Activated CD4-positive, alpha-beta T cell treated with anti-CD3 and anti-CD28 coated beads, Interleukin-2, Interleukin-4, amounts not matched to agents 100 ng/mL and 50 ng/mL, durations not matched to agents 16 hours and 8 hours (primary cell): ENCODE results near the gene WDR93.

Source experiments
- DNase-seq: peaks from one replicate; pipeline ENCODE4 v3.0.0-alpha.2; 2020; ENCODE audit warnings: low spot score

WDR93 gene

GRCh38 chr15:89690276-89691218 is at the start of gene WDR93, which contains the start of gene PEX11A:
Gene WDR93 (plus strand): TSS chr15:89690811. CDS start chr15:89701747, 10,936 bp downstream.
Gene PEX11A (minus strand): TSS chr15:89690754. CDS start chr15:89690632, 122 bp downstream.
- peak; percentile 78 for DNase-seq

DNA sequence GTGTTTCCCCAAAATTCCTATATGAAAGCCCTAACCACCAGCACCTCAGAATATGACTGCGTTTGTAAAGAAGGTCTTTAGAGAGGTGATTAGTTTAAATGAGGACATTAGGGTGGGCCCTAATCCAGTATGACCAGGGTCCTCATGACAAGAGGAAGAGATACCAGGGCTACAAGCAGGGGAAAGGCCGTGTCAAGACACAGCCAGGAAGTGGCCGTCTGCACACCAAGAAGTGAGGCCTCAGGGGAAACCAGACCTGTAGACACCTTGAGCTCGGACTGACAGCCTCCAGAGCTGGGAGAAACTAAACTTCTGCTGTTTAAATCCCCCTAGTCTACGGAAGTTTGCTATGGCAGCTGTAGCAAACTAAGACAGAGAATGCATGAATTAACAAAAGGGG is 49.6 kb upstream of the WDR93 start:
- DNase-seq, result no peak

- no peak for DNase-seq
These were observed 48.5 kb upstream of the WDR93 start for GRCh38 chr15:89642106-89642505.

- DNase-seq, result no peak
These were observed 44.9 kb upstream of the WDR93 start for GRCh38 chr15:89645680-89646079.

GRCh38 chr15:89646416-89647141 is 44.0 kb upstream of the WDR93 start:
- DNase-seq, result no peak

- peak; percentile 61 for DNase-seq
These were observed 43.3 kb upstream of the WDR93 start for GRCh38 chr15:89647191-89647851.

DNA sequence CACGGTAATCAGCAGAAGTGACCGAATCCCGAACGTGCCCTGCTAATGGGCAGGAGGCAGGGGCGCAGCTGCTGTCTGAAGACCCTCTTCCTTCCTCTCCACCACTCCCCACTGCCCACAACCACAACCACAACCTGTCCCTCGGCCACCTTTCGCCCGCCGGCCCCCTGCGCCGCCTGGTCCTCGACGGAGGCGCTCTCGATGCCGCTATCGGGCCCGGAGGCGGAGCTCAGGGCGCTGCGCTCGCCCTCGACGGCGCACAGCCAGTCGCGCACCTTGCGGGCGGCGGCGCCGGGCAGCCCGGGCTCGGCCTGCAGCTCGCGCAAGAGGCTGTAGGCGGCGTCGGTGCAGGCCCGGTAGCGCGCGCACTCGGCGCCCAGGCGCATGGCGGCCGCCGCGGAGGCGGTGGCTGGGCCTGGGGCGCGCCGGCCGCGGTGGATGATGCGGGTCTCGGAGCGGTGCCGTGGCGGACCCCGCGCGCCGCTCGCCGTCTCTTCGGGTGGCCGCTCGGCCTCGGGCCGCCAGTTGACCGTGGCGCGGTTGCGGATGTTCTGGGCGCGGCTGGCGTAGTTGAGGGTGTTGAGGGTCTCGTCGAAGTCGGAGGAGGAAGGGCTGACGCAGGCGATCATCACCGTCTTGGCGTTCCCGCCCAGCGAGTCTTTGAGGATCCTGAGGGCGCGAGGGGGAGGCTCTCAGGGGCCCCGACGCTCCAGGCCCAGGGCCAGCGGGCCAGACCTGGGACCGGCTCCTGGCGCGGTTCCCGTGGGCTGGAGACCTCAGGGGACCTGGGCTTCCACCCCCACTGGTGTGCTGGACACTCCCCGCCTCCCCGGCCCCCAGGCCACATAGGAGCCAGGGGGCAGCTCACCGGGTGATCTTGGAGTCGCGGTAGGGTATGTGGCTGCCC is 42.3 kb upstream of the WDR93 start:
- no peak for DNase-seq

DNA sequence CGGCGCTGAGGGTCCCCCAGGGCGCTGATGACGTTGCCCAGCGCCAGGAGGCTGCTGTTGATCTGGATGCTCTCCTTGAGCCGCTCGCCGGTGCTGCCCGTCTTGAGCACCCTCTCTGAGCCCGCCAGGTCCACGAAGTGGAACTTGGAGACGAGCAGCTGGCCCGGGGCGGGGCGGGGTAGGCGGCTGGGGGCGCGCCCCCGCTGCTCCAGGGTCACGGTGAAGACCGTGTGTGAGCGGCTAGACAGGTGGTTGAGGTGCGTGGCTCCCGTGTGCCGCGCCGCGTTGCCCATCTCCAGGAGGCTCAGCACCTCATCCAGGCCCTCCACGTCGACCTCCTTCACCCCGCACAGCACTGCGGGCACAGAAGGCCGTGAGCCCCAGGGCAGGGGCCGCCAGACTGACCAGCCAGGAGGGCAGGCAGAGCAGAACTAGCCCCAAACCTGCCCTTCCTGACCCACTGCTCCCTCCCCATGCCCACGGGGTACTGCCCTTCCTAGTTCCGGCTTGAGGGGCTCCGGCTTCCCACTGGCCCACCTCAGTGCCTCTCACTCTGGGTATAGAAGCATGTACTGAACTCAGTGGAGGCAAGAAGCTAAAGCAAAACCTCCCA is 41.5 kb upstream of the WDR93 start:
- no peak for DNase-seq

GRCh38 chr15:89649716-89650115 is 40.9 kb upstream of the WDR93 start:
- DNase-seq, result no peak

DNA sequence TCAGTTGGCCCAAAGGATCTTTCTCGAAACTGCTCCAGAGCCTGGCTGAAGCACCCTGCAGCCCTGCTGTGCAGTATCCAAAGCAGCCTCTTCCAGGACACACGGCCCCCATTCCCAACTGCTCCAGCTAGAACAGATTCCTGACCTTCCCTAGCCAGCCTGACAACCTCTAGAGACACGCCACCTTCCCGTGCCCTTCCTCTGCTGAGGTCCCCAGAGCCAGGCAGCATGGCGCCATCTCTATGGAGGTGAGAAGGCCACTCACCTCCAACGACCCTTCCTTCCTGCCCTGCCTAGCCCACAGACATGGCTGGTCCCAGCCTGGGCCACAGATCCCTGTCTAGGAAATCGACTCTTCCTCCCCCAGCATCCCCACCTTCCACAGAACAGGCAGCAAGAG is 38.5 kb upstream of the WDR93 start:
- no peak for DNase-seq

- DNase-seq, result no peak
These were observed 37.9 kb upstream of the WDR93 start for GRCh38 chr15:89652666-89653065.

DNA sequence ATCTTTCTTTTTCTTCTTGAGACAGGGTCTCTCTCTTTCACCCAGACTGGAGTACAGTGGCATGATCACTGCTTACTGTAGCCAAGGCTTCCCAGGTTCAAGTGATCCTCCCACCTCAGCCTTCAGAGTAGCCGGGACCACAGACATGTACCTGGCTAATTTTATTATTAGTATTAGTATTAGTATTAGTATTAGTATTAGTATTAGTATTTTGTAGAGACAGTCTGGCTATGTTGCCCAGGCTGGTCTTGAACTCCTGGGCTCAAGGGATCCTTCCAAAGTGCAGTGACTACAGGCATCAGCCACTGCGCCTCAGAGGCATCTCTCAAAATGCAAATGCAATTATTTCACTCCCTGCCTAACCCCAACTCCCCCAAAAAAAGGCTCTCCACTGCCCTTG is 37.0 kb upstream of the WDR93 start:
- DNase-seq, result no peak

DNA sequence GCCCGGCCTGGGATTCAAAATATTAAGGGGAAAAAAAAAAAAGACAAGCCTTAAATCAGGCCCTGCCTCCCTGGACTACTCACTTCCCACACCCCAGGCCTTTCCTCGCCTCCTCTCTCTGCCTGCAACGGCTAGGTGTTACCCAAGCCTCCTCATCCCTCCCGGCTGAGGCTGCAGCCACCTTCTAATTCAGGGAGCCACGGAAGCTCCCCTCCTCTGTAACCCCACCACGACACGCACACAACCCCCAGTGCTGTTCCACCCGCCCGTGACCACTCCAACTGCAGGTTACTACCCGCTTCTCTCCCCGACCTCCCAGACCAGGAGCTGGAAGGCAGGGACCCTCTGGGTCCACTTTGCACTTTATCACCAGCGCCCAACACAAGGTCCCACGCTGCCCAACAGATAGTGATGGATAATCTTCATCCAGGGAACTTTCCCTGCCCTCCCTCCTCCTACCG is 36.3 kb upstream of the WDR93 start:
- no peak for DNase-seq

DNA sequence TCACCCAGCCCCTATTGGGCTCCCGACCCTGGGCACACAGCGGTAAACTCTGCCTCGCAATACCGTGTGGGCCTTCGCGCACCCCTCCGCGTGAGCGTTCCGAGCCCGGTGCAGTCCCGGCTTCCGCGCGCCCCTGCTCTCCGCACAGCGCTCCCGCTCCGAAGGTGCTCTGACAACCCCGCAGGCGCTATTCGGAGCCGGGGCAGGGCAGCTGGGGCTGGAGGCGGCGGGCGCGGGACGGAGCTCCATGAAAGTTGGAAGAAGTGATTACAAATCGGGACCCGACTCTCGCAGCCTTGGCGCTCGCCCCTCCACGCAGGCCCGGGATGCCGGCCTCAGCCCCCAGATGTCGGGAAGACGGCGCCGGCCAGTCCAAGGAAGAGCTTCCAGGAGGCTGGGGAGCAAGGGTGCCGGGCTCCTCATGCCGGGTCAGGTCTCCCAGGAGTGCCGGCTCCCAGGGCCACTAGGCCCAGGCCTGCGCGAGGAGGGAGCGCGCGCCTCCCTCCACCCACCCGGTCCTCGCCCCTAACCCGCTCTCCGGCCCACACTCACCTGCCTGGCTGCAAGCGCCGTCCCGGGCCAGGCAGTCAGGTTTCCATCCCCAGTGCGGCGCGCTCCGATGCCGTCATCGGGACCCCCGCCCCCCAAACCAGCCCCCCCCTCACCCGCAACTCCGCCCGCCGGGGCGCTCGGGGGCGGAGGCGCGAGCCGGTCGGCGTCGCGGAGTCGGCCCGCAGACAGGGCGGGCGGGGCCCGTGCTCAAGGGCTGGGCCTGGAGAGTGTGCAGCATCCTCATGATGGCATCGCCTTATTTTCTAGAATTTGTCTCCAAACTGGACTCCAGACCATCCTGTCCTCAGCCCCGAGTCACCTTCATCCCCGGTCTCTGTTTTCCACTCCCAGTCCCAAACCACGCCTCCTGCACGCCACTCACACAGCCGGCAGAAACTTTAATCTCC is 35.5 kb upstream of the WDR93 start, which contains the start of gene KIF7:
TSS of gene KIF7 (minus strand) at position 621 of the 959 bp plus-strand sequence. CDS start 2,537 bp downstream, outside the sequence.
- no peak for DNase-seq

DNA sequence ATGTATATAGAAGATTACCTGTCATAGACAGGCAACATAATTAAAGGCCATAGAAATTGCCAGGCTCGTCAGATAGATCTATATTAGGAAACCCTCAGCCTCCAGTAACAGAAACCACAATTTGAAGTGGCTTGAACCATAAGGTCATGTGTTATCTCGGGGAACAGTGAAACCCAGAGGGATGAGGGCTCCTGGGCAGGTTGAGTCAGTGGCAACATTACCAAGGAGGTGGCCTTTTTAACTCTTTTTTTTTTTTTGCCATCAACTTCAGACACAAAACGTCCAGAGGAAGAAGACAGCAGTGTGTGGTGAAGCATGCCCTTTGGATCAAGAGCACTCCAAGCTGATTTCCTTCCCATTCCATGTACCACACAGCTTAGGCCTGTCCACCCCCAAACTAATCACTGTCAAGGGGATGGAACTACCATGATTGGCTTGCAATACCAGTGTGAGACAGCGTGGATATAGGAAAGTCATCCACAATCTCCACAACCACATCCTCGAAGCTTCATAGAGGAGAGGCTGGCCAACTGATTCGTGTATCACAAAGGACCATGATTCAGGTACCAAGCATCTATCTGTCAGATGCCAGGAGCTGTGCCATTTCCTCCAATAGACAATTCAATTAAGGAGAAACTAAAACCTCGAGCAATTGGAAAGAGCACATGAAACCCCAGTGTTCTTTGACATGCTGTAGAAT is 34.3 kb upstream of the WDR93 start:
- DNase-seq, result no peak

DNA sequence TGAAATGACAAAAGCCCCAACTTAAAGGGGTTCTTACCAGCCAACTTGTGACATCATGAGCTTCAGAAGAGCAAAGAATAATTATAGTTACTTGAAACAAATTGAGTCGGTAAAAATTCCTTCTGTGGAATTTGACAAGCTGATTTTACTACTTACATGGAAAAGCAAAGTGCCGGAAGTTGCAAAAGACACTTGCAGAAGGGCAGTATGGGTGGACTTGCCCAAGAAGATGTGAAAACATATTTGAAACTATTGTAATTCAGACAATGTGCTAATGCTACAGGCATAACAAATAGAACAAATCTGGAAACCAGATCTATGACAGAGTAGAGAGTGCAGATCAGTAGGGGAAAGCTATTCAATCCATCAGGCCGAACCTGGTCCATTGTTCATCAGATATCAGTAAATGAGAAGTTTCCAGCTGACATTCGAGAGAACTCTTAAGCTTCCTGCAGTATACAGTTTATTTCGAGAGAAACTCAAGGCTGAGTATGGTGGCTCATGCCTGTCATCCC is 32.9 kb upstream of the WDR93 start:
- DNase-seq, result no peak

- no peak for DNase-seq
These were observed 31.3 kb upstream of the WDR93 start for GRCh38 chr15:89659295-89659694.

GRCh38 chr15:89660556-89660955 is 30.1 kb upstream of the WDR93 start:
- no peak for DNase-seq
